GM12878 (cell line): ENCODE results near the gene UMPS.

Experiments
- BCL11A ChIP-seq: IDR thresholded peaks from 2 replicates; pipeline ENCODE4 v1.6.1; 2011; ENCODE audit warnings: low read depth, low read length
- EP300 ChIP-seq, 2 experiments: fragments of 150-350 bp in 1 of 2; IDR thresholded peaks; 2 replicates each; pipeline ENCODE4 v1.6.1; 2011 to 2012; ENCODE audit warnings: low read depth in 2 of 2, low read length in 2 of 2, borderline replicate concordance in 1 of 2, improper control_type of control experiment in 1 of 2, inconsistent platforms in 1 of 2; ENCODE audit not compliant: control insufficient read depth in 1 of 2
- FOS ChIP-seq: IDR thresholded peaks from 3 replicates; pipeline ENCODE4 v1.6.1; 2011; ENCODE audit warnings: borderline replicate concordance; ENCODE audit not compliant: insufficient read length; ENCODE audit errors: extremely low read depth
- HDGF ChIP-seq: fragments of 450-650 bp; IDR thresholded peaks from 2 replicates; pipeline ENCODE4 v1.6.1; 2016; ENCODE audit warnings: antibody characterized with exemption
- LARP7 ChIP-seq: fragments of 450-650 bp; IDR thresholded peaks from 2 replicates; pipeline ENCODE4 v1.6.1; 2017; ENCODE audit warnings: mild to moderate bottlenecking
- PAX8 ChIP-seq: fragments of 450-650 bp; IDR thresholded peaks from 2 replicates; pipeline ENCODE4 v1.6.1; 2017; ENCODE audit warnings: mild to moderate bottlenecking, moderate library complexity
- POLR2AphosphoS2 ChIP-seq: IDR thresholded peaks from 2 replicates; pipeline ENCODE4 v1.6.1; 2011; ENCODE audit warnings: low read depth, mild to moderate bottlenecking, low read length, improper control_type of control experiment, moderate library complexity
- POLR2AphosphoS5 ChIP-seq: IDR thresholded peaks from 2 replicates; pipeline ENCODE4 v1.6.1; 2011; ENCODE audit warnings: mild to moderate bottlenecking, low read length, inconsistent platforms
- SIN3A ChIP-seq: IDR thresholded peaks from 2 replicates; pipeline ENCODE4 v1.6.1; 2012; ENCODE audit warnings: low read depth, low read length, improper control_type of control experiment
- SMARCA5 ChIP-seq: fragments of 450-650 bp; IDR thresholded peaks from 2 replicates; pipeline ENCODE4 v1.6.1; 2017; ENCODE audit warnings: mild to moderate bottlenecking
- SPI1 ChIP-seq: IDR thresholded peaks from 2 replicates; pipeline ENCODE4 v1.6.1; 2011; ENCODE audit warnings: low read depth, mild to moderate bottlenecking, low read length, moderate library complexity, borderline replicate concordance; ENCODE audit not compliant: insufficient read depth
- TBL1XR1 ChIP-seq: IDR thresholded peaks from 2 replicates; pipeline ENCODE4 v1.6.1; 2012; ENCODE audit warnings: low read depth, low read length, improper control_type of control experiment
- YY1 ChIP-seq: IDR thresholded peaks from 2 replicates; pipeline ENCODE4 v1.6.1; 2011; ENCODE audit warnings: low read depth, mild to moderate bottlenecking, low read length
- ZBTB4 ChIP-seq: fragments of 450-650 bp; formaldehyde crosslinking; IDR thresholded peaks from 2 replicates; pipeline ENCODE4 v1.4.0; 2022; ENCODE audit warnings: mild to moderate bottlenecking, moderate library complexity

DNA sequence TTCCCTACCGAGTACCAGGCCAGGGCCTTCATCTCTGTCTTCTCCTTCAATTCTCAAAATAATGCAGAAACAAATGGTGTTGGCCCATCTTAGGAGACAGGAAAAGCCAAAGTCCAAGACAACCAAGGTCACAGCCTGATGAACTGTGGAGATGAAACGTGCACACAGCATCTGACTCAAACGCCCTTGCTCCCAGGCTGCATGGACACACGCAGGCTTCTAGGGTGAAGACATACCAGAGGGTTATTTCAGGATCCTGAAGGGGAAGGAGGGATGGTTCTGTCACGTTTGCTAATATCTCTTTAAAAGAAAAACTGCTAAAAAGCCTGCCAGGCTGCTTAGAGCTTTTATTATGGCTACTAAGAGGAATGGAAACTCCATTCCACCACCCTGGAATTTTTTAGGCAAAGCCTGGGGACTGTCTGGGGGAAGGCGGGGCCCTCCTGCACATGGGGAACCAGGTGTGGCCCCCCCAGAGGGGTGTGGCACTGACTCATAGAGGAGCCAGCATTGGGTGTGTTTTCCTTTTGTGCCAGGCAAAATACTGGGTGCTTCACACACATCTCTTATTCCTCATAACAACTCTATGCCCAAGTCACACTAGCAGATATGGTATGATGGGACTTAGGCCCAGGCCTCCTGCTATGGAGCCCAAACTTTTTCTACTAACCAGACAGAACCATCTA is 62.9 kb downstream of the UMPS start:
- TF ChIP-seq HDGF = no peak
- no peak for TF ChIP-seq SPI1
- no peak for TF ChIP-seq POLR2AphosphoS2
- no peak for TF ChIP-seq YY1
- no peak for TF ChIP-seq PAX8
- no peak for TF ChIP-seq SMARCA5
- TF ChIP-seq LARP7 = no peak
- no peak for TF ChIP-seq EP300 (IDR thresholded peaks at IDR 0.05; ENCODE audit: borderline replicate concordance in 1 of 2, control insufficient read depth in 1 of 2, low read depth in 2 of 2, low read length in 2 of 2)
- TF ChIP-seq ZBTB4 (CRISPR knock-in tag) = no peak
- no peak for TF ChIP-seq FOS
- TF ChIP-seq POLR2AphosphoS5 = no peak
- TF ChIP-seq BCL11A = no peak
- no peak for TF ChIP-seq TBL1XR1
- no peak for TF ChIP-seq SIN3A
